ENCODE measurements around the gene PCCA.

DNA sequence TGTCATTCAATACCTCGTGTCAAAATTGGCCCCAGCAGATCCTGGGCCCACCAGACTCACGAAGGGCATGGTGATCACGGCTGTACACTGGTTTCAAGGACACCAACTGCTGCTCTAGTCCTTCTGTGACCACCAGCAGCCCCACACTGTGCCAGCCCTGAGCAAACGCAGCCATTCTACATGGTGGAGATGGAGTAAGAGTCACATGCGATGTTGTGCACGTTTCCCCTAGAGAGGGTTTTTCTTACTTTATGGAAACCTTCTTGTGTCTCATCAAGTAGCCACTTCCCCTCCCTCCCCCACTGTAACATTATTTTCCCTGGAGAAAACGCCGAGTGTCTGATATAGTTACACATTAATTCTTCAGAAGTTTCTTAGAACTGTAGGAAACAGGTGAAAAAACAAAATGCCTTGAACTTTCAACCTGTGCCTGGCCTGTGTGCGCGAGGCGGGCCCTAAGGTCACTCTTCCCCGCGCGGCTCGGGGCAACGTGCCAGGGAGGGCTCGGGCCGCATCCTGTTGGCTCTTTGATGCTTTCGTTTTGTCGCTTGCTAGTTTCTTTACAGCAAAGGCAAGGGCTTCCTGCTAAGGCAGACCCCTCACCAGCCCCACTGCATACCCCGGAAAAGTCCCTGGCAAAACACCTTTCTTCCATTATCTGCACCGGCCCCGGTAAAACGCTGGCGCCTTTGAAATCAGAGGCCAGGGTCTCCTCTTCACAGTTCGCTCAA lies 455.1 kb downstream of the PCCA start:
- TF ChIP-seq, protein P1, sequence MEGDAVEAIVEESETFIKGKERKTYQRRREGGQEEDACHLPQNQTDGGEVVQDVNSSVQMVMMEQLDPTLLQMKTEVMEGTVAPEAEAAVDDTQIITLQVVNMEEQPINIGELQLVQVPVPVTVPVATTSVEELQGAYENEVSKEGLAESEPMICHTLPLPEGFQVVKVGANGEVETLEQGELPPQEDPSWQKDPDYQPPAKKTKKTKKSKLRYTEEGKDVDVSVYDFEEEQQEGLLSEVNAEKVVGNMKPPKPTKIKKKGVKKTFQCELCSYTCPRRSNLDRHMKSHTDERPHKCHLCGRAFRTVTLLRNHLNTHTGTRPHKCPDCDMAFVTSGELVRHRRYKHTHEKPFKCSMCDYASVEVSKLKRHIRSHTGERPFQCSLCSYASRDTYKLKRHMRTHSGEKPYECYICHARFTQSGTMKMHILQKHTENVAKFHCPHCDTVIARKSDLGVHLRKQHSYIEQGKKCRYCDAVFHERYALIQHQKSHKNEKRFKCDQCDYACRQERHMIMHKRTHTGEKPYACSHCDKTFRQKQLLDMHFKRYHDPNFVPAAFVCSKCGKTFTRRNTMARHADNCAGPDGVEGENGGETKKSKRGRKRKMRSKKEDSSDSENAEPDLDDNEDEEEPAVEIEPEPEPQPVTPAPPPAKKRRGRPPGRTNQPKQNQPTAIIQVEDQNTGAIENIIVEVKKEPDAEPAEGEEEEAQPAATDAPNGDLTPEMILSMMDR (IDR thresholded peaks at IDR 0.05), result no peak
- TF ChIP-seq POLR2A (IDR thresholded peaks at IDR 0.05), result no peak

All from adrenal gland (tissue), 5 donors.